GM12878 (cell line): Measurements from ENCODE around the gene SLC22A4. TPM values are rescaled to one million over a fixed set of nuclear protein-coding genes. Genes with fewer than 3 reads are reported as not detected.

Experiments used
- ATAC-seq: fragments of 200-7000 bp; cut with Tn5 transposase; 3 replicates; pipeline ENCODE4 v1.9.1; 2020; ENCODE audit warnings: mild to moderate bottlenecking, moderate library complexity
- BruUV-seq: library from RNA; stranded (reverse); fragments of 400-500 nt; replicated peaks from 2 replicates; lab custom pipeline; 2021; lab: Mats Ljungman, UMichigan
- CTCF ChIA-PET: fragments of 300-600 bp; sonication (Branson Sonifier 250); formaldehyde crosslinking; extraction: SDS; loops from one replicate; lab custom pipeline; 2021; ENCODE audit warnings: inconsistent platforms; lab: Yijun Ruan, JAX
- POLR2A ChIA-PET: fragments of 350-600 bp; formaldehyde crosslinking; extraction: SDS; loops from one replicate; lab custom pipeline; 2021; ENCODE audit warnings: inconsistent platforms; lab: Charles Lee
- RAD21 ChIA-PET: fragments of 300-600 bp; sonication (Branson Sonifier 250); formaldehyde crosslinking; loops from one replicate; lab custom pipeline; 2023; ENCODE audit warnings: antibody characterized with exemption; ENCODE audit not compliant: unreplicated experiment; lab: Charles Lee
- SMC1A ChIA-PET: fragments of 300-600 bp; sonication (Branson Sonifier 250); formaldehyde crosslinking; loops from one replicate; lab custom pipeline; 2023; ENCODE audit not compliant: unreplicated experiment, uncharacterized antibody; lab: Charles Lee
- DNase-seq: peaks from one replicate; pipeline ENCODE4 v3.0.0-alpha.2; 2011; ENCODE audit warnings: low read depth, low spot score
- FAIRE-seq: peaks from 3 replicates; lab custom pipeline; 2011; peaks lifted over from hg19 to GRCh38; lab: Jason Lieb, UNC
- H2AFZ ChIP-seq: 2 replicates; pipeline ENCODE4 v1.6.0; 2011; ENCODE audit warnings: low read depth, low read length, control low read depth; ENCODE audit not compliant: control insufficient read depth
- H3K27ac ChIP-seq: 2 replicates; pipeline ENCODE4 v1.5.1; 2011; ENCODE audit warnings: control low read depth; ENCODE audit not compliant: control insufficient read depth, insufficient read depth
- H3K27me3 ChIP-seq, 2 experiments: replicated peaks in 1 of 2; 2 replicates each; pipeline versions ENCODE4 v1.6.0 to v1.6.1; 2011; ENCODE audit warnings: low read length in 1 of 2; ENCODE audit not compliant: control insufficient read depth in 2 of 2, insufficient read depth in 2 of 2
- H3K36me3 ChIP-seq, 2 experiments: 2 replicates each; pipeline ENCODE4 v1.5.1; 2011; ENCODE audit warnings: low read length in 1 of 2; ENCODE audit not compliant: control insufficient read depth in 2 of 2, insufficient read depth in 2 of 2
- H3K4me1 ChIP-seq: 2 replicates; pipeline ENCODE4 v1.6.1; 2011; ENCODE audit warnings: mild to moderate bottlenecking, low read length, moderate library complexity, mixed read lengths; ENCODE audit not compliant: control insufficient read depth, insufficient read depth
- H3K4me2 ChIP-seq: 2 replicates; pipeline ENCODE4 v1.6.0; 2011; ENCODE audit warnings: control low read depth; ENCODE audit not compliant: control insufficient read depth, insufficient read depth
- H3K4me3 ChIP-seq: fragments of 200-600 bp; sonication (generic); 2 replicates; pipeline ENCODE4 v1.5.1; 2016
- H3K79me2 ChIP-seq: 2 replicates; pipeline ENCODE4 v1.6.0; 2011; ENCODE audit warnings: low read length; ENCODE audit not compliant: control insufficient read depth, insufficient read depth
- H3K9ac ChIP-seq: 2 replicates; pipeline ENCODE4 v1.8.0; 2011; ENCODE audit warnings: low read length, control low read depth, mixed read lengths; ENCODE audit not compliant: control insufficient read depth, insufficient read depth
- H3K9me3 ChIP-seq: replicated peaks from 3 replicates; pipeline ENCODE4 v1.5.1; 2011; ENCODE audit warnings: mild to moderate bottlenecking, low read length; ENCODE audit not compliant: control insufficient read depth, insufficient read depth
- H4K20me1 ChIP-seq: 2 replicates; pipeline ENCODE4 v1.6.0; 2011; ENCODE audit not compliant: control insufficient read depth, insufficient read depth
- CUX1 ChIP-seq: IDR thresholded peaks from 2 replicates; pipeline ENCODE4 v1.6.1; 2012; ENCODE audit warnings: improper control_type of control experiment, low read depth, low read length; ENCODE audit not compliant: insufficient replicate concordance
- DPF2 ChIP-seq: fragments of 450-650 bp; IDR thresholded peaks from 2 replicates; pipeline ENCODE4 v1.6.1; 2017; ENCODE audit warnings: mild to moderate bottlenecking
- IKZF1 ChIP-seq: fragments of 450-650 bp; conservative IDR thresholded peaks from 2 replicates; pipeline ENCODE4 v1.6.1; 2017; ENCODE audit warnings: antibody characterized with exemption, mild to moderate bottlenecking
- JUND ChIP-seq: IDR thresholded peaks from 2 replicates; pipeline ENCODE4 v1.6.1; 2012; ENCODE audit warnings: low read depth, mild to moderate bottlenecking, low read length, improper control_type of control experiment, moderate library complexity
- KDM1A ChIP-seq: fragments of 200-600 bp; sonication (generic); IDR thresholded peaks from 2 replicates; pipeline ENCODE4 v1.6.1; 2016; ENCODE audit warnings: borderline replicate concordance
- MEF2B ChIP-seq: fragments of 450-650 bp; IDR thresholded peaks from 2 replicates; pipeline ENCODE4 v1.6.1; 2018; ENCODE audit warnings: mild to moderate bottlenecking, moderate library complexity; ENCODE audit not compliant: partially characterized antibody, poor library complexity, severe bottlenecking
- NR2F1 ChIP-seq: fragments of 450-650 bp; conservative IDR thresholded peaks from 2 replicates; pipeline ENCODE4 v1.6.1; 2017; ENCODE audit warnings: mild to moderate bottlenecking
- POLR2A ChIP-seq: IDR thresholded peaks from 2 replicates; pipeline ENCODE4 v1.6.1; 2011; ENCODE audit warnings: low read depth, mild to moderate bottlenecking, low read length
- RAD21 ChIP-seq: IDR thresholded peaks from 2 replicates; pipeline ENCODE4 v1.6.1; 2011; ENCODE audit warnings: mild to moderate bottlenecking, low read depth, low read length, moderate library complexity; ENCODE audit not compliant: insufficient read depth
- RUNX3 ChIP-seq: IDR thresholded peaks from 2 replicates; pipeline ENCODE4 v1.6.1; 2012; ENCODE audit warnings: low read length, inconsistent platforms
- SMARCA5 ChIP-seq: fragments of 450-650 bp; IDR thresholded peaks from 2 replicates; pipeline ENCODE4 v1.6.1; 2017; ENCODE audit warnings: mild to moderate bottlenecking
- TCF7 ChIP-seq: IDR thresholded peaks from 2 replicates; pipeline ENCODE4 v1.6.1; 2014; ENCODE audit warnings: antibody characterized with exemption, borderline replicate concordance
- ZNF207 ChIP-seq: fragments of 450-650 bp; IDR thresholded peaks from 2 replicates; pipeline ENCODE4 v1.6.1; 2014; ENCODE audit warnings: antibody characterized with exemption, mild to moderate bottlenecking, borderline replicate concordance
- ZNF687 ChIP-seq: fragments of 450-650 bp; IDR thresholded peaks from 2 replicates; pipeline ENCODE4 v1.6.1; 2017; ENCODE audit warnings: mild to moderate bottlenecking, moderate library complexity
- WGBS: methylation state at CpG from one replicate; pipeline ENCODE4 v1.1.6; 2016; ENCODE audit warnings: low lambda C conversion rate; ENCODE audit not compliant: insufficient replicate concordance, insufficient coverage; ENCODE audit errors: missing lambda C conversion rate; 5-methylcytosine and 5-hydroxymethylcytosine counted together
- in situ Hi-C: fragments of 300-500 bp; cut with MboI; formaldehyde crosslinking; loops from 9 replicates; pipeline ENCODE4 v1.14.3; 2018; ENCODE audit warnings: mixed read lengths
- intact Hi-C: fragments of 100-400 bp; cut with micrococcal nuclease; formaldehyde crosslinking; loops from one replicate; pipeline ENCODE4 v1.14.2; 2022; ENCODE audit not compliant: unreplicated experiment
- polyA plus RNA-seq, 11 experiments: library from polyadenylated mRNA; depleted of rRNA in 4 of 11; unstranded in 6 of 11; stranded (reverse) in 5 of 11; fragments of >200 nt; fragmentation: Nextera tagmentation in 4 of 11; fragmentation: Illumina TruSeq in 1 of 11; extraction: Ambion mirVana in 4 of 11; extraction: Trizol in 1 of 11; gene quantifications; 1 replicate in 1 of 11; 2 replicates in 10 of 11; pipeline versions ENCODE4 v1.2.1 to v1.2.3, GENCODE V29; 2011 to 2016; ENCODE audit warnings: inconsistent platforms in 2 of 11, missing spikeins in 2 of 11, low read depth in 1 of 11
- total RNA-seq, 4 experiments: library from RNA; depleted of rRNA in 3 of 4; stranded (reverse); fragments of >200 nt in 3 of 4; fragmentation: Illumina TruSeq in 1 of 4; extraction: Trizol in 1 of 4; gene quantifications; 2 replicates each; pipeline versions ENCODE4 v1.2.1 to v1.2.3, GENCODE V29; 2013 to 2021

The SLC22A4 gene
- total and polyA plus RNA-seq, 10 of the 15 experiments (the other 5 are each of a cell fraction or from before 2014, with no cell fraction given), result 0.04 to 0.61 (median 0.10) TPM; not detected in 2

- ChIA-PET CTCF (interaction anchor here (0.9 to 11.6 kb wide), 6 partner anchors 9 to 84 kb away, joined by 3 to 117 read pairs (median 8); no protein-coding TSS in a partner anchor), SMC1A (interaction anchor here (0.7 to 1.3 kb wide), 3 partner anchors 25 to 109 kb away, joined by 3 to 4 read pairs (median 3); no protein-coding TSS in a partner anchor), RAD21 (interaction anchor here (0.6 to 4.8 kb wide), 9 partner anchors 10 to 153 kb away, joined by 3 to 35 read pairs (median 5); partner anchors contain the start of gene SLC22A4), POLR2A (interaction anchor here (0.9 to 1.1 kb wide), 2 partner anchors 27 to 226 kb away, joined by 3 read pairs; no protein-coding TSS in a partner anchor)
- no peak overlapping the region for H3K4me2 ChIP-seq
- H3K4me1 ChIP-seq, result peaks cover 21% of the 10 kb centered on the region
- H3K27ac ChIP-seq, result no peak overlapping the region
- 28% methylated on average over 7 of the region's 7 CpGs for WGBS
- BruUV-seq, result no TSS peak
- in situ Hi-C loops (no loop called here), intact Hi-C loops (no loop called here)
- H3K9me3 ChIP-seq, result no peaks in the 10 kb centered on the region
- DNase-seq, result no peak
- no peak for FAIRE-seq
- H4K20me1 ChIP-seq, result no peaks in the 10 kb centered on the region
- no peak overlapping the region for H2AFZ ChIP-seq
- no peaks in the 10 kb centered on the region for H3K36me3 ChIP-seq
- no peaks in the 10 kb centered on the region for H3K79me2 ChIP-seq
- H3K27me3 ChIP-seq, result no peaks in the 10 kb centered on the region
- peak; percentile 5 for ATAC-seq
- H3K4me3 ChIP-seq, result no peak overlapping the region
- H3K9ac ChIP-seq, result no peak overlapping the region
- TF ChIP-seq JUND (no peak), NR2F1 (0 out of 2 replicates have a peak, but pooled peaks have one; percentile 18), TCF7 (no peak), ZNF207 (no peak), POLR2A (no peak), SMARCA5 (no peak), ZNF687 (peak; percentile 62; the same call in 1 of the 2 replicates), KDM1A (no peak), DPF2 (peak; percentile 47), RAD21 (no peak), RUNX3 (0 out of 2 replicates have a peak, but pooled peaks have one; percentile 20), IKZF1 (peak; percentile 56), CUX1 (no peak), MEF2B (no peak)
Observed at GRCh38 chr5:132263548-132264261, 30.5 kb upstream of the SLC22A4 start.
